Stimulated activated CD4-positive, alpha-beta T cell treated with anti-CD3 and anti-CD28 coated beads, TNF-alpha, amount 100 ng/mL, for 1 hour (primary cell): ENCODE data around the gene SMIM36.
"Not testable (repeated sequence)": the region's sequence is repeated elsewhere in the genome, so short reads cannot be mapped to it uniquely, and the experiment has no call there.

Experiments used
- DNase-seq, 3 donors: peaks; one replicate each; pipeline ENCODE4 v3.0.0-alpha.2; 2020; ENCODE audit warnings: low read depth in 3 of 3, low spot score in 1 of 3

SMIM36 gene

GRCh38 chr17:55456307-55457240 lies 54.7 kb downstream of the SMIM36 start:
- DNase-seq: no peak

GRCh38 chr17:55454906-55455474 lies 56.3 kb downstream of the SMIM36 start:
- DNase-seq: no peak

GRCh38 chr17:55453839-55454557 lies 57.3 kb downstream of the SMIM36 start:
- DNase-seq: no peak

- no peak for DNase-seq
Observed at GRCh38 chr17:55452139-55452790, 59.0 kb downstream of the SMIM36 start.

GRCh38 chr17:55451758-55452138 lies 59.5 kb downstream of the SMIM36 start:
- no peak for DNase-seq

GRCh38 chr17:55451203-55451641 lies 60.0 kb downstream of the SMIM36 start:
- DNase-seq: no peak

GRCh38 chr17:55450232-55450825 lies 60.9 kb downstream of the SMIM36 start:
- no peak for DNase-seq

- no peak for DNase-seq
Observed at GRCh38 chr17:55448681-55449080, 62.6 kb downstream of the SMIM36 start.

GRCh38 chr17:55446581-55447205 lies 64.6 kb downstream of the SMIM36 start:
- DNase-seq: no peak

GRCh38 chr17:55446004-55446403 lies 65.2 kb downstream of the SMIM36 start:
- not testable (repeated sequence) for DNase-seq

GRCh38 chr17:55444471-55445441 lies 66.5 kb downstream of the SMIM36 start:
- no peak for DNase-seq

GRCh38 chr17:55443904-55444303 lies 67.3 kb downstream of the SMIM36 start:
- DNase-seq: no peak

- DNase-seq: no peak
Observed at GRCh38 chr17:55442953-55443683, 68.1 kb downstream of the SMIM36 start.

GRCh38 chr17:55442462-55442861 lies 68.8 kb downstream of the SMIM36 start:
- DNase-seq: no peak

- no peak for DNase-seq
Observed at GRCh38 chr17:55441544-55441943, 69.7 kb downstream of the SMIM36 start.

- no peak for DNase-seq
Observed at GRCh38 chr17:55440391-55440790, 70.9 kb downstream of the SMIM36 start.

GRCh38 chr17:55437159-55437605 lies 74.1 kb downstream of the SMIM36 start:
- DNase-seq: no peak
